Liver (tissue), 3 donors: ENCODE results near the gene CRABP2.

Experiments used
- EGR1 ChIP-seq, 2 donors: IDR thresholded peaks; 2 replicates each; pipeline ENCODE4 v1.6.1; 2016 to 2018; ENCODE audit warnings: antibody characterized with exemption in 2 of 2, low read depth in 2 of 2
- FOXA1 ChIP-seq: IDR thresholded peaks from 2 replicates; pipeline ENCODE4 v1.6.1; 2016; ENCODE audit warnings: antibody characterized with exemption
- GABPA ChIP-seq, 2 donors: IDR thresholded peaks in 1 of 2; conservative IDR thresholded peaks in 1 of 2; 2 replicates each; pipeline ENCODE4 v1.6.1; 2016; ENCODE audit warnings: antibody characterized with exemption in 2 of 2, mild to moderate bottlenecking in 1 of 2, moderate library complexity in 1 of 2
- JUND ChIP-seq, 2 donors: IDR thresholded peaks; 2 replicates each; pipeline ENCODE4 v1.6.1; 2016; ENCODE audit warnings: antibody characterized with exemption in 2 of 2
- NR2F2 ChIP-seq: IDR thresholded peaks from 2 replicates; pipeline ENCODE4 v1.6.1; 2016; ENCODE audit warnings: antibody characterized with exemption
- RAD21 ChIP-seq, 2 donors: IDR thresholded peaks; 2 replicates each; pipeline ENCODE4 v1.6.1; 2016; ENCODE audit warnings: antibody characterized with exemption in 2 of 2, mild to moderate bottlenecking in 2 of 2
- SP1 ChIP-seq: IDR thresholded peaks from 2 replicates; pipeline ENCODE4 v1.6.1; 2018; ENCODE audit warnings: antibody characterized with exemption, mild to moderate bottlenecking
- TAF1 ChIP-seq: conservative IDR thresholded peaks from 2 replicates; pipeline ENCODE4 v1.6.1; 2016; ENCODE audit warnings: antibody characterized with exemption, mild to moderate bottlenecking
- YY1 ChIP-seq: IDR thresholded peaks from 2 replicates; pipeline ENCODE4 v1.6.1; 2016; ENCODE audit warnings: antibody characterized with exemption, mild to moderate bottlenecking
- ZBTB33 ChIP-seq: IDR thresholded peaks from 2 replicates; pipeline ENCODE4 v1.6.1; 2016; ENCODE audit warnings: antibody characterized with exemption
- TF ChIP-seq, protein P1 (sequence below): fragments of 150-350 bp; IDR thresholded peaks from 2 replicates; pipeline ENCODE4 v1.5.1; 2017; ENCODE audit warnings: improper control_type of control experiment, low read depth, low read length; ENCODE audit not compliant: missing input control
- TF ChIP-seq, protein P2 (sequence below): IDR thresholded peaks from 2 replicates; pipeline ENCODE4 v1.6.1; 2016; ENCODE audit warnings: antibody characterized with exemption, mild to moderate bottlenecking
- TF ChIP-seq, protein P3 (sequence below): IDR thresholded peaks from 2 replicates; pipeline ENCODE4 v1.6.1; 2016; ENCODE audit warnings: antibody characterized with exemption
- donor health status: healthy.
- donor health status: healthy.

- TF ChIP-seq, protein P1, sequence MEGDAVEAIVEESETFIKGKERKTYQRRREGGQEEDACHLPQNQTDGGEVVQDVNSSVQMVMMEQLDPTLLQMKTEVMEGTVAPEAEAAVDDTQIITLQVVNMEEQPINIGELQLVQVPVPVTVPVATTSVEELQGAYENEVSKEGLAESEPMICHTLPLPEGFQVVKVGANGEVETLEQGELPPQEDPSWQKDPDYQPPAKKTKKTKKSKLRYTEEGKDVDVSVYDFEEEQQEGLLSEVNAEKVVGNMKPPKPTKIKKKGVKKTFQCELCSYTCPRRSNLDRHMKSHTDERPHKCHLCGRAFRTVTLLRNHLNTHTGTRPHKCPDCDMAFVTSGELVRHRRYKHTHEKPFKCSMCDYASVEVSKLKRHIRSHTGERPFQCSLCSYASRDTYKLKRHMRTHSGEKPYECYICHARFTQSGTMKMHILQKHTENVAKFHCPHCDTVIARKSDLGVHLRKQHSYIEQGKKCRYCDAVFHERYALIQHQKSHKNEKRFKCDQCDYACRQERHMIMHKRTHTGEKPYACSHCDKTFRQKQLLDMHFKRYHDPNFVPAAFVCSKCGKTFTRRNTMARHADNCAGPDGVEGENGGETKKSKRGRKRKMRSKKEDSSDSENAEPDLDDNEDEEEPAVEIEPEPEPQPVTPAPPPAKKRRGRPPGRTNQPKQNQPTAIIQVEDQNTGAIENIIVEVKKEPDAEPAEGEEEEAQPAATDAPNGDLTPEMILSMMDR: no peak
- TF ChIP-seq EGR1 (IDR thresholded peaks at IDR 0.05; ENCODE audit: low read depth in 2 of 2): no peak
- TF ChIP-seq, protein P2, sequence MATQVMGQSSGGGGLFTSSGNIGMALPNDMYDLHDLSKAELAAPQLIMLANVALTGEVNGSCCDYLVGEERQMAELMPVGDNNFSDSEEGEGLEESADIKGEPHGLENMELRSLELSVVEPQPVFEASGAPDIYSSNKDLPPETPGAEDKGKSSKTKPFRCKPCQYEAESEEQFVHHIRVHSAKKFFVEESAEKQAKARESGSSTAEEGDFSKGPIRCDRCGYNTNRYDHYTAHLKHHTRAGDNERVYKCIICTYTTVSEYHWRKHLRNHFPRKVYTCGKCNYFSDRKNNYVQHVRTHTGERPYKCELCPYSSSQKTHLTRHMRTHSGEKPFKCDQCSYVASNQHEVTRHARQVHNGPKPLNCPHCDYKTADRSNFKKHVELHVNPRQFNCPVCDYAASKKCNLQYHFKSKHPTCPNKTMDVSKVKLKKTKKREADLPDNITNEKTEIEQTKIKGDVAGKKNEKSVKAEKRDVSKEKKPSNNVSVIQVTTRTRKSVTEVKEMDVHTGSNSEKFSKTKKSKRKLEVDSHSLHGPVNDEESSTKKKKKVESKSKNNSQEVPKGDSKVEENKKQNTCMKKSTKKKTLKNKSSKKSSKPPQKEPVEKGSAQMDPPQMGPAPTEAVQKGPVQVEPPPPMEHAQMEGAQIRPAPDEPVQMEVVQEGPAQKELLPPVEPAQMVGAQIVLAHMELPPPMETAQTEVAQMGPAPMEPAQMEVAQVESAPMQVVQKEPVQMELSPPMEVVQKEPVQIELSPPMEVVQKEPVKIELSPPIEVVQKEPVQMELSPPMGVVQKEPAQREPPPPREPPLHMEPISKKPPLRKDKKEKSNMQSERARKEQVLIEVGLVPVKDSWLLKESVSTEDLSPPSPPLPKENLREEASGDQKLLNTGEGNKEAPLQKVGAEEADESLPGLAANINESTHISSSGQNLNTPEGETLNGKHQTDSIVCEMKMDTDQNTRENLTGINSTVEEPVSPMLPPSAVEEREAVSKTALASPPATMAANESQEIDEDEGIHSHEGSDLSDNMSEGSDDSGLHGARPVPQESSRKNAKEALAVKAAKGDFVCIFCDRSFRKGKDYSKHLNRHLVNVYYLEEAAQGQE: no peak
- TF ChIP-seq, protein P3, sequence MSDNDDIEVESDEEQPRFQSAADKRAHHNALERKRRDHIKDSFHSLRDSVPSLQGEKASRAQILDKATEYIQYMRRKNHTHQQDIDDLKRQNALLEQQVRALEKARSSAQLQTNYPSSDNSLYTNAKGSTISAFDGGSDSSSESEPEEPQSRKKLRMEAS: no peak
- no peak for TF ChIP-seq RAD21 (IDR thresholded peaks at IDR 0.05)
- TF ChIP-seq ZBTB33: no peak
- TF ChIP-seq YY1: no peak
- no peak for TF ChIP-seq NR2F2
- TF ChIP-seq TAF1: no peak
- TF ChIP-seq FOXA1: no peak
- no peak for TF ChIP-seq SP1
- no peak for TF ChIP-seq JUND (IDR thresholded peaks at IDR 0.05)
- no peak for TF ChIP-seq GABPA (IDR thresholded peaks at IDR 0.05 in 1 of 2, conservative IDR thresholded peaks at IDR 0.05 in 1 of 2)
These were observed 7.2 kb upstream of the CRABP2 start for GRCh38 chr1:156712626-156713025.
